Occipital lobe (tissue), 2 donors: ENCODE results near the gene ATP5ME. TPM values are rescaled to one million over a fixed set of nuclear protein-coding genes. Genes with fewer than 3 reads are reported as not detected.

Source experiments
- DNase-seq: peaks from one replicate; lab custom pipeline; 2025; lab: John Stamatoyannopoulos, UW
- total RNA-seq: library from RNA; depleted of rRNA; stranded (reverse); fragments of >200 nt; gene quantifications from one replicate; pipeline ENCODE4 v1.2.3, GENCODE V29; 2014

The ATP5ME gene
- total RNA-seq, 1 donor from 2014 or later: 62.2 TPM

GRCh38 chr4:622996-623913 lies 50.8 kb downstream of the ATP5ME start:
- DNase-seq: no peak

Other genes with a start within 250 kb of the ATP5ME start
- gene ZNF721, start 175.1 kb downstream of the ATP5ME start, total RNA-seq: 56.5 TPM
- 32.0 TPM for gene PIGG, start 175.1 kb downstream of the ATP5ME start, total RNA-seq
- gene TMEM271, start 98.0 kb downstream of the ATP5ME start, total RNA-seq: 23.6 TPM
- 5.6 TPM for gene PDE6B, start 48.7 kb downstream of the ATP5ME start, total RNA-seq
- 4.2 TPM for gene MYL5, start 266 bp upstream of the ATP5ME start, total RNA-seq
- gene SLC49A3, start 14.9 kb upstream of the ATP5ME start, total RNA-seq: 0.62 TPM
- gene PCGF3, start 31.6 kb upstream of the ATP5ME start, total RNA-seq: 82.7 TPM
- gene CPLX1, start 151.9 kb upstream of the ATP5ME start, total RNA-seq: 1.6 TPM